GM21737 (cell line): ENCODE data around the gene BNIP3.

Experiments used
- ATAC-seq: cut with Tn5 transposase; IDR thresholded peaks from one replicate; pipeline ENCODE4 v1.9.1; 2021; ENCODE audit warnings: mild to moderate bottlenecking, moderate library complexity; ENCODE audit not compliant: unreplicated experiment

Gene BNIP3, protein sequence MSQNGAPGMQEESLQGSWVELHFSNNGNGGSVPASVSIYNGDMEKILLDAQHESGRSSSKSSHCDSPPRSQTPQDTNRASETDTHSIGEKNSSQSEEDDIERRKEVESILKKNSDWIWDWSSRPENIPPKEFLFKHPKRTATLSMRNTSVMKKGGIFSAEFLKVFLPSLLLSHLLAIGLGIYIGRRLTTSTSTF

DNA sequence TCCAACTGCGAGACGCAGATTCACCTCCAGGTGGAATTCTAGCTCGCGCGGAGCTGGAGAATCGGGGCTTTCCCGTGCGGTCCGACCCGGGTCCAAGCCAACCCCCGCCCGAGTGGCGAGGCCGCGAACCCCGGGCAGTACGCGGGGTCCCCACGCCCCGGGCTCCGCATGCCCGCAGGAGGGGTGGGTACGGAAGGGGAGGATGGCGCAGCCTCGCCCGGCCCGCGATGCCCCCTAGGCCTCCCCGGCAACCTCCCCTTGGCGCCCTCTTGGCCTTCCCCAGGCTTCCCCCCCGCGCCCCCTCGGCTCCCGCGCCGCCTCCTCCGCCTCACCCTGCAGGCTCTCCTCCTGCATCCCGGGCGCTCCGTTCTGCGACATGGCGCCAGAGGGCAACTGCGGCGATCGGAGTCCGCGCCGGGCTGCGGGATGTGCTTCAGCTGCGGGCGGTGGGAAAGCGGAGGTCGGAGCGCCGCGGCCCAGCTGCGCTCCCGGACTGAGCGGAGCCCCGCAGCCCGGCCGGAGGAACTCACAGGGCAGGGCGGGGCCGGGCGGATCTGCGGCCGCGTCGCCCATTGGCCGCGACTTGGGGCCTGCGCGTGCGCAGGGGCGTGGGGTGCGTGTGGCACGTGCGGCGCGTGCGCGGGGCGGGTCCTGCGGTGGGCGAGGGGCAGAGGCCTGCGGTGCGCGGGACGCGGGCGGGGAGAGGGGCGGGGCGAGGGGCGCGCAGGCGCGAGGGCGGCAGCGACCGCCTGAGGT lies at the start of gene BNIP3:
BNIP3 (minus strand) TSS at position 495 of the 756 bp plus-strand sequence; CDS start at position 378, 117 bp downstream.
- ATAC-seq: peak; percentile 84

DNA sequence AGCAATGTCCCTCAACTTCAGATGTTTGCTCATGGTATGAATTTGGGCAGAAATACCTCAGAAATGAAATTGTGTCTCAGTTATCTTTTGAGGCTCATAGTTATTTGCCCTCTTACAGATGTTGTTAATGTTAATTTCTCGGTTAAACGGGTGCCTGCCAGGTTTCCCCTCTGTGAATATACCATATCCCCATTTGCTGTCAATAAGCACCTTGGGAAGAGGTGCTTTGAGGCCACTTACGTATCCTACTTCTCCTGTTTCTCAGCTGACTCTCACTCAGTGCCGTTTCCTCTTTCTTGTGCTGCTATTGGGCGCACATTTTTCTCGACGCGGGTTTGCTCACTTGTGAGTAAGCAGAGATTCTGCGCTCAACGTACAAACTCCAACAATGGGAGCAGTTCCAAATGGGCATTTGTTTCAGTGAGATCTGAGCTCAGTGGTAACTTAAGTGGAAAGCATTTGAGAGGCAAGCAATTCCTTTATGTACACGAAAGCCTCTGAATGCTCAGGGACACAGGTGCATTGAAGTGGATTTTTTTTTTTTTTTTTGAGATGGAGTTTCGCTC lies 49.3 kb upstream of the BNIP3 start:
- no peak for ATAC-seq

DNA sequence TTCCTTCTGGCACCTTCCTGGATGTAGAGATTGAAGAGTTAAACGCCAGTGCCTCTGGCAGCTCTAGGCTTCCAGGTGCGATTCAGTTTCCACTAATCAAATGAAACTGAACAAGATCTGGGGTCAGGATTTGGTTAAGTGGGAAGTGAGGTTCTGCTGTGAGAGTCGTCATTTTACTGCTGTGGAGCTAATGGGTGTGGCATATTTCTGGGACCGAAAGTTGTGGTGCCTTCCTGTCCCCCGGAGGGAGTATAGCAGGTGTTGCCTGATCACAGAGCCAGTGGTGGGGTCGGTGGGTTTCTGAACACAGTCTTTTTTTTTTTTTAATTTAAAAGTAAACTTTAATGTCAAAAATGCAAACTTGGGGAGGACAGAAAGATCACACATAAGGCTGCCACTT lies 47.0 kb upstream of the BNIP3 start:
- ATAC-seq: no peak

DNA sequence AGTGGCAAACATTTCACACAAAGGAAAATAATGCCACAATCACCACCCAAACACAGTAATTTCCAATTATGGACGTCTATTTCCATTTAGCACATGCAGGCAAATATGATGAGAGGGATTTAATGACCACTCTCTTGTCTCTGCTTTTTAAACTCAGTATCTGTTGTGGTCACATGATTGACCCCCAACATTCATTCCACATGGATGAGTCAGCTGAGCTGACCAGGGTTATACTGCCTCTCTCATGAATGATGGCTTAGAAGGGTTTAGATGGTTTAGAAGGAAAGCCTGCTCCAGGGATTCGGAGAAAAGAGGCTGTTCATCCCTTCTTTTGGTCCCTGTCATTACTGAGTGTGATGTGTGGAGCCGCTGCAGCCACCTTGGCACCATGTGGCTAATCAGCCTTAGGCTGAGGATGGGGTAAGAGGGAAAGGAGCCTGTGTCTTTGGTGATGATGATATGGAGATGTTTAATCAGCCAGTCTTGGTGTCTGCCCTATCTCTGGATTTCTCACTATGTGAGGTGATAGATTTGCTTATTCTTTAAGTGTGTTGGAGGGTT lies 45.8 kb upstream of the BNIP3 start:
- ATAC-seq: no peak

DNA sequence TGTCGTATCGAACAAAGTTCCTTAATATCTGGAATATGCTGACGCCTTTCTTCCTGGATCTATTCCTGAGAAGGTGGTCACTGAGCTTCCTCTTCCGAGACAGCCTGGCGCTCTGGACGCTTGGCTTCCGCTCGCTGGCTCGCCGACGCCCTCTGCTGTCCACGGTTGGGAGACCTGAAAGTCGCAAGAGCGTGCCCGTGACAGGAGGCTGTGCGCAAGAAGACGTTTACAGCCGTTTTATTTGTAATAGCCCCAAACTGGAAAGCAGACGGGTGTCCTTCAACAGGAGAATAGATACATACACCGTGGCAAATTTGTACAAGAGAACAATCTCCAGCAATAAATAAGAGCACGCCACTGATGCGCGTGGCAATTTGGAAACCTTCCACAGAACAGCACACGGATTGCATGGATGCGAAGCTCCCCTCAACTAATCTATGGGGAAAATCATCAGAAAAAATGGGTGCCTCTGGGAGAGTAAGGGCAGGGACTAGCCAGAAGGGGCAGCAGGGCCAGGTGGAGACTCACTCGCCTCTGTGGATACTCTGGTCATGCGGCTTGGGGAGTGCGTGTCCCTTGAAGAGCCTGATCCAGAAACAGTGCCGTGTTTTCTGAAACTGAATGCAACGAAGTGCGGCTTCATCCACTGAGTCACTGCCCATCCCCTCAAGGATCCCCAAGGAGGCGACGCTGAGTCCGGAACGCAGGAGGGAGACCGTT lies 41.5 kb upstream of the BNIP3 start:
- ATAC-seq: no peak

DNA sequence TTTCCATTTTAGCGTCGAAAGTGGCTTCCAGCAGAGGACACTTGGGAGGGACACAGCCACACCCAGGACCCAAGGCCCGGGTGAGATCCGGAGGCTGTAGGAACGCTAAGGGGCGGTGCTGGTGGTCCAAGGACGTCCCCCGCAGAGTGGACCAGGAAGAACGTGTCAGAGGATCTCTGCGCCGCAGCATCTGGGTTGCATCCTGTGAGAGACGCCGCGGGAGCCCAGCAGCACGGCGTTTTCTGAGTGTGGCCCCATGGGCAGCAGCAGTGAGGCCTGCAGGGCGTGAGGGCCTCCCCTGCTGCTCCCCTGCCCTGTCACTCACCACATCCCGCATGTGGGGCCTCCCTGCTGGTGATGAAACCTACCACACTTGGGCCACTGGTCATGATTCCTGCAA lies 40.5 kb upstream of the BNIP3 start:
- no peak for ATAC-seq

DNA sequence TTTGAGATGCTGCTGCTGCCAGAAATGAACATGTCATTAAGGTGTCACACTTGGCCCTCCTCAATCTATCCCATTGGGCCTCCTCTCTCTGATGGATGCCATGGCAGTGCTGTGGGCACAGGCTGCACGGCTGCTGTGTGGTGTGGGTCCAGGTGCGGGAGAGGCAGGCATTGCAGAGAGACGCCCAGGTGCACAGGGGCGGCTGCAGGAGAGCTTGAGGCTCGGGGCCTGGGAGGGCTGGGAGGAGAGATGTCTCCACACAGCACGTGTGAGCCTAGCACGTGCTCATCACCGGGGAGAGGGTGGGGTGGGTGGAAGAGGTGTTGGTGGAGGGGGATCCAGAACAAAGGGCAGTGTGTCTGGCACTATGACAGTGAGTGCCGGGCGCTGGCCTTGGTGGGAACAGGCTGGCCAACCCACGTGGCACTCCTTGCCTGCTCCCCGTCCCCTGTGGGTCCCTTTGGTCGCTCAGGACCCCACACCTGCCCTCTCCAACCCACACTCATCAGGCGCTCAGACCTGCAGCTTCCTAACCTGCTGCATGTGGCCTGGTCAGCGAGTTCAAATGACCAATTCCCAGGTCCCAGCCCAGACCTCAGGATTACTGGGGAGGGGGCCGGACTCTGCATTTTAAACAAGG lies 39.9 kb upstream of the BNIP3 start:
- ATAC-seq: no peak

DNA sequence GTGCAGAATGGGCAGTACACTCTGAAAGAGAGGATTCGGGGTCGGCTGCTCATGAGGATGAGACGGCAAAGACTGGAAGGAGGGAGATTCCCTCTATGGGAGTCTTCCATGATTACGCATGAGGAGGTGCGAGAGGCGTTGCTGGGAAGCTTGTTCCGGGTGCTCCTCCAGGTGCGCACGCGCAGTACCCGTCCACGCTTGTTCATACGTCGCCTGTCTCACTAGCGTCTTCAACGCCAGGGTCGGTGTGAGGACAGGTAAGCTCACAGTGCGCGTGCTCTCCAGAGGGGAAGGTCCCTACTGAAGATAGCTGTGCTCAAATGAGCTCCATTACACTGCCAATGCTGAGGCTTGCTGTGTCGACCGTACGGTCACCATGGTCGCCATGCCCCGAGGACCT lies 39.3 kb upstream of the BNIP3 start:
- no peak for ATAC-seq

DNA sequence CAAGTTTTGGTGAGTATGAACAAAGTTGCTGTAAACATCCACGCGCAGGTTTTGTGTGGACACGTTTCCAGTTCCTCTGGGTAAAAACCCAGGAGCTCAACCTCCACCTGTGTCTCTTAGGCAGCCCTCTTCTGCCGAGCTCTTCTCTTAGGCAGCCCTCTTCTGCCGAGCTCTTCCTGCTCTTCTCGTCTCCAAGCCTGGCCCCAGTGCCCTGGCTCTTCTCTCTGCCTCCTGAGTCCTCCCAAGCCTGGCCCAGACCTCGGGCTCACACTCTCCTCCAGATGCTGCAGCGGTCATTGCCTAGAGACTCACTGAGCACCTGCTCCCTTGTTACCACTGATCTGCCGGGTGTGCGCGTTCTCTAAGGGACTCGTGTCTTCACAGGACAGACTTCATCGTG lies 38.7 kb upstream of the BNIP3 start:
- ATAC-seq: no peak

DNA sequence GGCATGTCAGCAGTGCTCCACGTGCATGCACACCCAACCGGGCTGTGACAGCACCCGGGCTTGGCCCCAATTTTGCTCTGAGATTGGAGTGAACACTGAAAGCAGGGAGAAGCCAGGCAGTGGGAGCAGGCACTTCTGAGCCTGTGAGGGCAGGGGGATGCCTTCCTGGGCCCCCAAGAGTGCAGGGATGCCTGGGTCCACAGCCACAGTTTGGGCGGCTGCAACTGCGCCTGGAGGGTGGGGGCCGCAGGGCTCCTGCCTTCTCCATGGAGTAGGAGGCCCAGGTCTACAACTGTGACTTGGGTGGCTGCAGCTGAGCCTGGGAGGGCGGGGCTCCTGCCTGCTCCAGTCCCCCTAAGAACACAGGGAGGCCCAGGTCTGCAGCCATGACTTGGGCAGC lies 37.6 kb upstream of the BNIP3 start:
- ATAC-seq: no peak

DNA sequence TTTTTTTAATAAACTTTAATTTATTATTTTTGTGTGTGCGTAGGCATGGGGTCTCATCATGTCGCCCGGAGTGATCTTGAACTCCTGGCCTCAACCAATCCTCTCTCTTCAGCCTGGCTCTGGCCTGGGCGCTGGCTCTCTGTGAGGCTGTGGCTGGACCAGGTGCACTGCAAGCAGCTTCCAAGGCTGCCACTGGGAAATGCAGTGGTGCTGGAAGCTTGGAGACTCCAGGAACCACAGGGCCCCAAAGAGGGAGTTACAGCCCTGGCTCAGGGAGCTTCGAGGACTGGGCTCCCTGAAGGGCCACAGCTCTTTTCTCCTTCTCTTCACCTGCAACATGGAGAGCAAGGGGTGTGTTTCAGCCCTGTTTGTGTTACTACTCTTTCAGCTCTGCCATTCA lies 36.7 kb upstream of the BNIP3 start:
- no peak for ATAC-seq

DNA sequence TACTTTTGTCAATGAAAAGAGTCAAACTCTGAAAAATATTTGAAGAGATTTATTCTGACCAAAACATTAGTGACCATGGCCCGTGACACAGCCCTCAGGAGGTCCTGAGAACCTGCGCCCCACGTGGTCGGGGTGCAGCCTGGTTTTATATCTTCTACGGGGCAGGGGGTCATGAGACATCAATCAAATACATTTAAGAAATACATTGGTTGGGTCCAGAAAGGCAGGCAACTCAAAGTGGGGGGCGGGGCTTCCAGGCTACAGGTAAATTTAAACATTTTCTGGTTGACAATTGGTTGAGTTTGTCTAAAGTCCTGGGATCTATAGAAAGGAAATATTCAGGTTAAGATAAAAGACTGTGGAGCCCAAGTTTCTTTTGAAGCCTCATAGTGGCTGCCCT lies 34.8 kb upstream of the BNIP3 start:
- no peak for ATAC-seq

DNA sequence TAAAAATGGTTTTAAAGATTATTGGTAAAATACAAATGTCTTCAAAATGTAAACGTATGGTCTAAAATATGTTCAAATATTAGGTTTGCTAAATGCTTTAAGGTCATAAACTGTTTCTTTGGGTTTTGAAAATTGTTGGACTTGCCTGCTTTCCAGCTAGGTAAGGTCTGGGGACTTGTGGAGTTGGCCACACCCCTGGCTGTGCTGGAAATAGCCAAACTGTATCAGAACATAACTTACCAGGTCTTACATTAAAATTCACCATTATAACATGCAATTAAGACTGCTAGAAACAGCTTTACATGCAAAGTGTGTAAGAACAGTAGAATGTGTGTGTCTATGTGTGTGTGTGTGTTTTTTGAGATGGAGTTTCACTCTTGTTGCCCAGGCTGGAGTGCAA lies 29.7 kb upstream of the BNIP3 start:
- no peak for ATAC-seq

DNA sequence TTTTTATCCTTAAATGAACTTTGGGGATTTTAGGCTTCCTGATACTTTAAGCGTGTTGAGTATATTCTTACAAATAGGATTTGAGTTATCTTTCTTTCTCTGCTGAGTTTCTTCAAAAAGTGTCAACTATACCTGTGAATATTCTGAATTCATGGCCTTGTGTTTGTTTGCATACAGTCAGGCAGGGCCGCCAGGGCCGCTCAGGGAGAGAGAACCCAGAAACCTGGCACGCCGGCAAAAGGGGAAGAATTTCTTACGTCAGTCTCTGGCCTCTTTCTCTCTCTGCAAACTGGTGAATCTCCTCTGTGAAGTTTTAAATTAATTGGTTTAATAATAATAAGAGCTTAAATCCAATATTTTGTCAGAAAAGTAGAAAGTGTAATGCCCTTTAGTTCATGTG lies 29.3 kb upstream of the BNIP3 start:
- ATAC-seq: no peak

DNA sequence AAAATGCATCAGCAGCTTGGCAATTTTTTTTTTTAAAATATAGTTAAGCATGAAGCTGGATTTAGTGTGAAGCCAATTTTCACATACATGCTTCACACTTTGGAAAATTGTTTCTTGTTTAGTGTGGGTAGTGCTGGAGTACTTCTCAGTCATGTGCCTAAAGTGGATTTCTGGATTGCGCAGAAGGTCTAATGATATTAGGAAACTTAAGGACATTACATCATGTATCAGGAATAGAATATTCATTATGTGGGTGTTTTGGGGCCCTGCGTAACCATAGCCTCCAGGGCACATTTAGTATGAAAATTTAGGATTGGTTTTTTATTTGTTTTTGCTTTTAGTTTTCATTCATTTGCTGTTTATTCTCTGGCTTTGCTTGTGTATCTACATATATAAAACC lies 28.8 kb upstream of the BNIP3 start:
- ATAC-seq: no peak

DNA sequence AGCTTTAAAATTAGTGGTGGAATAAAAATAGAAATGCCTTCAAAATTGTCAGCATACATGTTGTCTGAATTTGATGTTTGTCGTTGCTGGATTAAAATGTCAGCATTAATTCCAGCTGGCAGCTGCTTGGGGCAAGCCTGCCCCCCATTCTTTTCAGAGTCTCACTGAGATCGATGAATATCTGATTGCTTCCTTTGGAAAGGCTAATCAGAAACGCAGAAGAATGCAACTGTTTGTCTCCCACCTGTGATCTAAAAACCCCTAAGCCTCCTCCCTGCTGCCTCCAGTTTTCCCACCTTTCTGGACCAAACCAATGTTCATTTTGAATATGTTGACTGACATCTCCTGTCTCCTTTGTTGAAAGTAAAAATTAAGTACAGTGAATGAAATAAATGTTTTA lies 27.9 kb upstream of the BNIP3 start:
- no peak for ATAC-seq

DNA sequence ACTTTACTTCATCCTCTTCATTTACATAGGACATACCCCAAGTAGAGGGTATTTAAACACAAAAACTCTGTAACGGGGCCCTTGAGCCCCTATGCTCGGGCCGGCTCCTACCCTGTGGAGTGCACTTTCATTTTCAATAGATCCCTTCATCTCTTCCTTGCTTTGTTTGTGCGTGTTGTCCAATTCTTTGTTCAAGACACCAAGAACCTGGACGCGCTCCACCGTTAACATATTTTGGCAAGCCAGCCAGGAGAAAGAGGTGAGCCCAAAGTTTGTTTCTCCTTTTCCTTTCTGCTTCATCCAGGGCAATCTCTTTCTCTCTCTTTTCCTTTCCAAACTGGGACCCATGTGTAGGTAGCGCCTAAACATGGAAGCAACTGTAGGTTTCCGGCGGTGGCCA lies 26.0 kb upstream of the BNIP3 start:
- ATAC-seq: no peak

DNA sequence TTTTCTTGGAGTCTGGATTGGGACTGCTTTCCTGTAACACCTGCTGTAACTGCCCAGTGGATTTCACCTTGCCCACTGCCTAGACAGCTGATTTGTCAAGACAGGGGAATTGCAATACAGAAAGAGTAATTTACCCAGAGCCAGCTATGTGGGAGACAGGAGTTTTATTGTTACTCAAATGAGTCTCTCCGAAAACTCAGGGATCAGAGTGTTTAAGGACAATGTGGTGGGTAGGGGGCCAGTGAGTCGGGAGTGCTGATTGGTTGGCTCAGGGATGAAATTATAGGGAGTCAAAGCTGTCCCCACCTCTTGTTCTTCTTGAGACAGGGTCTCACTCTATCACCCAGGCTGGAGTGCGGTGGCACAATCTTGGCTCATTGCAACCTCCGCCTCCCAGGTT lies 25.2 kb upstream of the BNIP3 start:
- no peak for ATAC-seq

DNA sequence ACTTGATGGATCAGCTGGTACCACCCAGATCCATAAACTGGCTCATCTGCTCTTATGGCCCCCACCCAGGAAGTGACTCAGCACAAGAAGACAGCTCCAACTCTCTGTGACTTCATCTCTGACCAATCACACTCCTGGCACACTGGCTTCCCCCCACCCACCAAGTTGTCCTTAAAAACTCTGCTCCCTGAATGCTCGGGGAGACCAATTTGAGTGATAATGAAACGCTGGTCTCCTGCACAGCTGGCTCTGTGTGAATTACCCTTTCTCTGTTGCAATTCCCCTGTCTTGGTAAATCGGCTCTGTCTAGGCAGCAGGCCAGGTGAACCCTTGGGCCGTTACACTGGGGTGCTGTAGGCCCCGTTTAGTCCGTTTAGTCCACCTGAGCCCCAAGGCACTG lies 23.4 kb upstream of the BNIP3 start:
- no peak for ATAC-seq

DNA sequence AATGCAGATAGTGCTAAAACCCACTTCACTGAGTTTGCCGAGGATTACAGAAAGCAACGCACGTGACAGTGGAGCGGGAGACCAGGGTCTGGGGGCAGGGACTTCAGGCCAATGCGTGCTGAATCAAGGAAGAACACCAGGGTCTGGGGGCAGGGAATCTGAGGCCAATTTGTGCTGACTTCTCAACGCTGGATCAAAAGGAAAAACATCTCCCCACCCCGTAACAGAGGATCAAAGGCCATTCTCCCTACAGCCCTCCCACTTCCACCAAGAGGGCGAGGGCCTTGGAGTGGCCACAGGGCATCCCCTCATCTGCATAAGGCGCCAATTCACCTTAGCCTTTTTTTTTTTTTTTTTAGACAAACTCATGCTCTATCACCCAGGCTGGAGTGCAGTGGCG lies 22.3 kb upstream of the BNIP3 start:
- no peak for ATAC-seq

DNA sequence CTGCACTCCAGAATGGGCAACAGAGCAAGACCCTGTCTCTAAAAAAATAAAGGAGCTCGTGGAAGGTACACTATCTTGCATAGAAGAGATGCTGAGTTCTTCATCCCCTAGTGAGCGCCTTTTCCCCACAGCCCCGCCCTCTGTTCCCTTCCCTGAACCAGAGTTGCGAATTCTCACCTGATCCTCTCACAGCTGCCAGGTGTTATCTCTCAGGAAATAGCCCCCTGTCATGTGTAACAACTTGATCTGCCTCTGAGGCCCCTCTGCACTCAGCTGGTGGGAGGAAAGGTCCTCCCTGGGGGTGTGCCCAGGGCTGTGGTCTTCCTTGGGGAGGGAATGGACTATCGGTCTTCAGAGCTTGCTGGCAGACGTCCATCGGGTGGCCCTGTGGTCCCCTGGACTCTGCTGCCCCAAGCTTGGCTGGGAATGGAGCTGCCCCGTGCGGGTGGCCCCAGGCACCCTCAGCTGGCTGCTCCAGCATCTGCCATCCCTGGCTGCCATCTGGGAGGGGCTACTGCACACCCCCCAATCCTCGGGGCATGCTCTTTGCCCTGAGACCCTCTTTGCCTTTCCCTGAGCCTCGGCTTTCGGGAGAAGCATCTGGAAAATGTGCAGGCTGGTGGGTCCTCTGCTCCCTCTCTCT lies 21.7 kb upstream of the BNIP3 start:
- ATAC-seq: no peak
